Neutrophil (primary cell): ENCODE data around the gene GANC.
A peak's percentile ranks its signal among the peaks of the same experiment; 100 is the strongest.

Experiments
- H3K27ac ChIP-seq: fragments of 200-600 bp; sonication (generic); 2 replicates; pipeline ENCODE4 v1.5.1; 2016; ENCODE audit warnings: mild to moderate bottlenecking, moderate library complexity
- H3K27me3 ChIP-seq: fragments of 200-600 bp; sonication (generic); 2 replicates; pipeline ENCODE4 v1.6.0; 2016; ENCODE audit warnings: mild to moderate bottlenecking
- H3K36me3 ChIP-seq: fragments of 200-600 bp; sonication (generic); 2 replicates; pipeline ENCODE4 v1.5.1; 2017
- H3K4me1 ChIP-seq, 2 experiments: fragments of 200-600 bp in 1 of 2; sonication (generic) in 1 of 2; 1 replicate in 1 of 2; 2 replicates in 1 of 2; pipeline versions ENCODE4 v1.5.1 to v1.6.1; 2013 to 2016; ENCODE audit warnings: low read depth in 1 of 2, low read length in 1 of 2, mild to moderate bottlenecking in 1 of 2, moderate library complexity in 1 of 2; ENCODE audit not compliant: control insufficient read depth in 1 of 2, insufficient read depth in 1 of 2
- H3K4me3 ChIP-seq, 2 experiments: fragments of 200-600 bp in 1 of 2; sonication (generic) in 1 of 2; 1 replicate in 1 of 2; 2 replicates in 1 of 2; pipeline ENCODE4 v1.5.1; 2013 to 2016; ENCODE audit warnings: low read depth in 1 of 2, low read length in 1 of 2, mild to moderate bottlenecking in 1 of 2, moderate library complexity in 1 of 2
- H3K9me3 ChIP-seq: fragments of 200-600 bp; sonication (generic); 2 replicates; pipeline ENCODE4 v1.5.1; 2016
- TF ChIP-seq, protein P1 (sequence below): fragments of 200-600 bp; sonication (generic); IDR thresholded peaks from 2 replicates; pipeline ENCODE4 v1.5.1; 2016; ENCODE audit warnings: antibody characterized with exemption

GANC gene

DNA sequence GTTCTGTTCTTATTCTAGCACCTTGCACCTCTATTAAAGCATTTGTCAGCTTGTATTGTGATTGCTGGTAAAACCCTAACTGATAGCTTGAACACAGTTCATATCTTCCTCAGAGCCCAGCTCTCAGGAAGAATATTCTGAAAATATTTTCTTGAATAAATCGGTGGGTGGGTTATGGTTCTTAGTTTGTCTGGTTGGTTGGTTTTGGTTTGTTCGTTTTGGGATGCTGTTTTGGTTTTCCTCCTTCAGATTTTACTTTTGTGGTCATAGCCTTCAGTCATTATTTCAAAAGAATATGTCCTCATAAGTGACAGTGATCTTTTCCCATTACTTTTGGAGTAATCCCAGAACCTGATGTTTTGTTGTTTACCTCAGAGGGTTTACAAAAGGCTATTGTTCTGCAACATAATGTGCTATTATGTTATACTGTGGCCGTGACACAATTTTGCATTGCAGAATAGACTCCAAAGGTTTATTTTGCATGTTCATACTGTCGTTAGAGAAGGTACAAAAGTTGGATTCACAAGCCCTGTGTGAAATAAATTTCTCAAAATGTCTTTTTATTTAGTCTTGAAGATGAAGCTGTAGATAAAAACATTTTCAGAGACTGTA, 2.9 kb downstream of the GANC start:
- TF ChIP-seq, protein P1, sequence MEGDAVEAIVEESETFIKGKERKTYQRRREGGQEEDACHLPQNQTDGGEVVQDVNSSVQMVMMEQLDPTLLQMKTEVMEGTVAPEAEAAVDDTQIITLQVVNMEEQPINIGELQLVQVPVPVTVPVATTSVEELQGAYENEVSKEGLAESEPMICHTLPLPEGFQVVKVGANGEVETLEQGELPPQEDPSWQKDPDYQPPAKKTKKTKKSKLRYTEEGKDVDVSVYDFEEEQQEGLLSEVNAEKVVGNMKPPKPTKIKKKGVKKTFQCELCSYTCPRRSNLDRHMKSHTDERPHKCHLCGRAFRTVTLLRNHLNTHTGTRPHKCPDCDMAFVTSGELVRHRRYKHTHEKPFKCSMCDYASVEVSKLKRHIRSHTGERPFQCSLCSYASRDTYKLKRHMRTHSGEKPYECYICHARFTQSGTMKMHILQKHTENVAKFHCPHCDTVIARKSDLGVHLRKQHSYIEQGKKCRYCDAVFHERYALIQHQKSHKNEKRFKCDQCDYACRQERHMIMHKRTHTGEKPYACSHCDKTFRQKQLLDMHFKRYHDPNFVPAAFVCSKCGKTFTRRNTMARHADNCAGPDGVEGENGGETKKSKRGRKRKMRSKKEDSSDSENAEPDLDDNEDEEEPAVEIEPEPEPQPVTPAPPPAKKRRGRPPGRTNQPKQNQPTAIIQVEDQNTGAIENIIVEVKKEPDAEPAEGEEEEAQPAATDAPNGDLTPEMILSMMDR: no peak
- H3K27me3 ChIP-seq: no peaks in the 10 kb centered on the region
- peaks cover 50 to 69% of the 10 kb centered on the region in 2 experiments for H3K4me1 ChIP-seq
- no peaks in the 10 kb centered on the region for H3K9me3 ChIP-seq
- H3K4me3 ChIP-seq: no peak overlapping the region
- H3K36me3 ChIP-seq: peaks cover 6% of the 10 kb centered on the region
- peak overlapping the region; percentile 95 for H3K27ac ChIP-seq

DNA sequence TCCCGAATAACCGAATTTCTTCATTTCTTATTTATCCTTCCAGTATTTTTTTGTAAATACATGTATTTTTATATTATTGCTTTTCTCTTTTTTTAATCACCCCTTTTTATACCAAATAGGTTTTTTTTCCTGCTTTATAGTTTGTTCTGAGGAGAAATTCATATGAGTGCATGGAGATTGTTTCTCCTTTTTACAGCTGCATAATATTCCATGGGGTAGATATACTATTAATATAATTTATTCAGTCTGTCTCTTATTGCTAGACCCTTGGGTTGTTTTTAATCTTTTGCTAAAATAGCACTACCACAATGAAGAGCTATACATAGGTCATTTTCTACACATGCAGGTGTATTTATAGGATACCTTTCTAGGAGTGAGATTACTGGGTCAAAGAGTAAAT, 3.8 kb downstream of the GANC start:
- TF ChIP-seq, protein P1: no peak
- H3K27ac ChIP-seq: no peak overlapping the region
- H3K27me3 ChIP-seq: no peaks in the 10 kb centered on the region
- peaks cover 45 to 61% of the 10 kb centered on the region in 2 experiments for H3K4me1 ChIP-seq
- H3K4me3 ChIP-seq: no peak overlapping the region
- H3K9me3 ChIP-seq: no peaks in the 10 kb centered on the region
- peaks cover 11% of the 10 kb centered on the region for H3K36me3 ChIP-seq

DNA sequence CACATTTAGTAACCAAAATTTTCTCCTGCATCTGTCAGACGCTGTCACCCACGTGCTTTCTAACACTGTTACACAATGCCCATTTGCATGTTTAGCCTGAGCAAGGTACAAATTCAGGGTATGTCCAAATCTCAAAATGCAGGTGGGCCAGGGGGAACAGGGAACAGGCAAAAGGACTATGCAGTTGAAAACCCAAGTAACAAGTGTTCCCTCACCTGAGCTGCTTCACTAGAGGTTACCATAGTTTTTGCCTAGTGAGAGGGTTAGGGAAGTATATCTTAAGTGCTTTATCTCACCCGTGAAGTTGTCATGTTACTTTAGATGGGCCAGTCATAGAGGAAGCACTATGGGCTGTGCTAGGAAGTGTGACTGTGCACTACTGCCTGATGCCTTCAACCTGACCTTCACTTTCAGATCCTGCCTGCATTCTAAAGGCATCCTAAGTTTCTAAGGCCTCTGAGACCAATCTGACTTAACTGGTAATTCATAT, 6.3 kb downstream of the GANC start:
- peaks cover 33 to 49% of the 10 kb centered on the region in 2 experiments for H3K4me1 ChIP-seq
- H3K36me3 ChIP-seq: peaks cover 16% of the 10 kb centered on the region
- H3K27me3 ChIP-seq: no peaks in the 10 kb centered on the region
- TF ChIP-seq, protein P1: no peak
- H3K9me3 ChIP-seq: no peaks in the 10 kb centered on the region
- no peak overlapping the region for H3K4me3 ChIP-seq
- H3K27ac ChIP-seq: peak overlapping the region; percentile 75

GRCh38 chr15:42282344-42282743, 9.3 kb downstream of the GANC start:
- H3K9me3 ChIP-seq: no peaks in the 10 kb centered on the region
- H3K27ac ChIP-seq: no peak overlapping the region
- TF ChIP-seq, protein P1: no peak
- H3K4me1 ChIP-seq: peaks cover 36 to 43% of the 10 kb centered on the region in 2 experiments
- peaks cover 16% of the 10 kb centered on the region for H3K36me3 ChIP-seq
- H3K4me3 ChIP-seq: no peak overlapping the region
- H3K27me3 ChIP-seq: no peaks in the 10 kb centered on the region

- H3K36me3 ChIP-seq: peaks cover 16% of the 10 kb centered on the region
- H3K27ac ChIP-seq: no peak overlapping the region
These were observed 9.9 kb downstream of the GANC start for GRCh38 chr15:42282926-42283325.

More at GRCh38 chr15:42282926-42283325, 9.9 kb downstream of the GANC start:
- no peak overlapping the region for H3K4me3 ChIP-seq
- H3K27me3 ChIP-seq: no peaks in the 10 kb centered on the region
- peaks cover 36 to 43% of the 10 kb centered on the region in 2 experiments for H3K4me1 ChIP-seq
- H3K9me3 ChIP-seq: no peaks in the 10 kb centered on the region
- TF ChIP-seq, protein P1: no peak
